CD4-positive, alpha-beta T cell treated with Interleukin-4 for 4 hours (primary cell): ENCODE data around the gene KLHDC7B.

Source experiments
- DNase-seq: peaks from one replicate; pipeline ENCODE4 v3.0.0-alpha.2; 2020

KLHDC7B gene

DNA sequence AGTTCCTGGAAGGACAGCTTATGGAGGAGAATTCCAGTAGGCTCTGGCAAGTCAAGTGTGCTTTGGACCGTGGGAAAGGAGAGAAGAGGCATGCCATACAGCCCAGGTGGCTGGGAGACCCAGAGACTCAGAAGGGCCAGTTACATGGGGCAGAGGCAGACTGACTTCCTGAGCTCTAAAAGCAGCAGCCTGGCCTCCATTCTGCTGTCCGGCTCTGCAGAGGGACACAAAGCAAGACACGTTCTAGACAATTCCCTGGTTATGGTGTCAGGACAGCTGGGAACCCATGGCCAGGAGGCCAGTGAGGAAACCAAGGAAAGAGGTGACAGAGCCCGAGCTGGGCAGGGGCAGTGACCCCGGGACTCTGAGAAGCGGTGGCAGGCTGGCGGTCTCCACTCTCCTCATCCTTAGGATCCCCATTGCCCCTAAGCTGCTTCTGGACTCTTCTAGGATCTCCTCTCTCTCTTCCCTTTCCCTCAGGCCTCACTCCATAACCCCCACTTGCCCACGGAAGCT is 29.8 kb downstream of the KLHDC7B start:
- no peak for DNase-seq

DNA sequence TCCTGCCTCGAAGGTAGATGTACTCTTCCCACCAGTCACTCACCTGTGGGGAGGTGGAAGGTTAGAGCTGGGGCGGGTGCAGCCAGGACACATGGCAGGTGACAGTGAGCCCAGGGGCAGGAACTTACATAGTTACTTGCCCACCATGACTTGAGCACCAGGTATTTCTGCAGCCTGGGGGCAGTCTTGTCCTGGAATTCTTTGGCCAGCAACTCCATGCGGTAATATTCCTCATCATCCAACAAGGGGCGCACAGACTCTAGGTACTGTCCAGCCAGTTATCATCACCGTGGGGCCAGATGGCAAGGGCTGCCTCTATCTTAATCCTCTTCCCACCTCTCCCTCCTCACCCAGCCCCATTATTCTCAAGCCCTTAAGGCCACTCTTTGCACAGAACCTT is 30.4 kb downstream of the KLHDC7B start:
- no peak for DNase-seq

DNA sequence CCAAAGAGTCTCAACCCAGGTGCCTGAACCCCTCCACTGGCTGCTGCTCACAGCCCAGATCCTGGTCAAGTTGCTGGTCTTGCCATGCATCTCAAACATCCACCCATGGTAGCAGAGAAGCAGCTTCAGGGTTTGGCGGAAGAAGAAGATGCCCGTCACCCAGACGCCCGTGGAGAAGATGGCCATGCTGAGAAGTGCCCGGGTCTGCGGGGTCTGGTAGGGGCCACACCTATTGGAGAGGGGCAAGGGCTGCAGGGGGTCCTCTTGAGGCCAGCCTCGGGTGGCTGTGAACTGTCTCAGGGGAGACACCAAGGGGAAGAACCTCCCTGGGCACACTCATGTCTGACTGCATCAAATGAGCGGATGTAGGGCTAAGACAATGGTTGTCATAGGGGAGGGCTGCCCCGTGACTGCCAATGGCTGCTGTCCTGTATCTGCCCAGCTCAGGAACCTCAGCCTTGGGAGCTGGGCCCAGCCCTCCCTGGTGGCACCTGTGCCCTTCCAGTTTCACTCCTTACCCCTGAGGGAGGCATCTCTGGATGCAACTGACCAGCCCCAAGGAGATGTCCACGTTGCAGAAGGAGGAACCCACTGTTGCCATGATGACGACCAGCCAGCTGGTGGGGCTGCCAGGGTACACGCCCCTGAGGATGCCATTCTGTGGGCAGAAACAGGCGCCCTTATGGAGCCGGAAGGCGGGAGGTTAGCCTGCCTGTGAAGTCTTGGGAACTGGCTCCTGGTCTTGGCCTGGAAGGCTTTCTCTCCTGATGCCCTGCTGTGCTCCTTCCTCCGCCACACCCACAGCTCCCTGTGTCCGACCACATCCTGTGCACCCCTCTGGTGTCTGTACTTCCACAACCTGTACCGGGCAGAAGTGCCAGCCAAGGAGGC is 31.4 kb downstream of the KLHDC7B start:
- DNase-seq = no peak

DNA sequence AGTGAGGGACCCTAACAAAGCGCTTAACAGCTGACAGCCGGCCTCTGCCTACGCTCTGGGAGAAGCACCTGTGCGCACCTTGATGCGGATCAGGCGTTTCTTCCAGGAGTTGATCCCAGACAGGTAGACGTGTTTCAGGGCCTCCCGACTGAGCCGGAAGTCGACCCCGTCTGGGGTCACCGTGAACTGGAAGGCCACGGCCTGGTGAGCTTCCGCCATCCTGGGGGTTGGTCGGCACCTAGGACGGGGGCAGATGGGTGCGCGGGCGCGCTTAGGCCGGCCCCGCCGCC is 31.9 kb downstream of the KLHDC7B start:
- no peak for DNase-seq

DNA sequence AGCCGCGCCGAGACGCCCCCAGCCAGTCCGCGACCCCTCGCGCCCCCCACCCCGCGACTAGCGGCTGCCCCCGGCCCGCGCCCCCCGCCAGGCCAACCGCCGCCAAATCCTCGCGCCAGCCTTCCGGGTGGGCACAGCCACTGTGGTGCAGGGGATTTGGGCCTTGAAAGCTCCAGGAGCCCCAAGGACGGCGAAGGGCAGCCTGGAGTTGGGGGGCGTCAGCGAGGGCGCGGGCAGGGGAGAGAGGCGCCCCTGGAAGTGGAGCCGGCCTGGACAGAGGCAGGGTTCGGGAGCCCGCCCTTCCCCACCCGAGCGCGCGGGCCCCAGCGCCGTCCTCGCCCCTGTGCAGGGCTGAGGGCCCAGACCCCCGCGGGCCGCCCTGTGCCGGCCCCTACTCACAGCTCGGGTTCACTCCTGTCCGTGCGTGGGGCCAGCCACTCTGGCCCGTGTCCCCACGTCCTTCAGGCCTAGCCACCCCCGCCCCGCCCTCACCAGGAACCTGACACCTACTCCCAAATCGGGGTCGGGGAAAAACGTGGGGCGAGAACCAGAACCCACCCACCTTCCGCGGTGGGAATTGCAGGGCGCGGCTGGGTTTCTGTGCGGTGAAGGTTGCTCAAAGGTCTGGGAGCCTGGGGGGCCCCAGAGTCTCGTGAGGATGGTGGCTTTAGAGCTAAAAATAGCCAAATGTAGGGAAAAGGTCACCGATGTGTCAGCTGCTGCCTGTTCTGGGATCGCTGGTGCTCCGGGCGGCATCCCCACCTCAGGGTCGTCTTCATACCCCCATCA is 32.5 kb downstream of the KLHDC7B start, which contains the start of gene CPT1B:
Gene CPT1B, minus strand, starts transcription at position 441 of the 789 bp plus-strand sequence. CDS start 512 bp downstream, outside the sequence.
- DNase-seq = no peak

DNA sequence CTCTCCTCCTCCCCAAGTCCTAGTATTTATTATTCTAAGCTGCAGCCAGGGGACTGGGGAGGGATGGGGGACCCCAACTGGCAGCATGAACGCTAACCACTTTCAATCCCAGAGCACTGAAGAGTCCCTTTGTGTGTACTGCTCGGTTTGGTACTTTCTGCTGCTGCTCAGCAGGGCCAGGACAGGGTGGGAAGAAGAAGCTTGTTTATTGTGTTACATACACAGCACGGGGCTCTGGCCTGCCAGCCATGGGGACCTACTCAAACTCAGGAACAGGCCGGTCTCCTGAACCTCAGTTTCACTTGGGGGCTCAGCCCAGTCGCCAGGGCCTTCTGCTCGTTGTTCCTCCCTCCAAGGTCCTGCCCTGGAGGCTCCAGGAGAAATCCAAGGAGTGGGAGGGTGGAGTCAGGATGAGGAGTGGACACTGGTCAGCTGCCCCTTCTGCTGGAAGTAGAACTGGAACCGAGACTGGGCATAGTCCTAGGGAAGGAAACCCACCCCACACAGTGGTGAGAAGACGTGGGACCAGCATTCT is 33.1 kb downstream of the KLHDC7B start:
- DNase-seq = no peak

DNA sequence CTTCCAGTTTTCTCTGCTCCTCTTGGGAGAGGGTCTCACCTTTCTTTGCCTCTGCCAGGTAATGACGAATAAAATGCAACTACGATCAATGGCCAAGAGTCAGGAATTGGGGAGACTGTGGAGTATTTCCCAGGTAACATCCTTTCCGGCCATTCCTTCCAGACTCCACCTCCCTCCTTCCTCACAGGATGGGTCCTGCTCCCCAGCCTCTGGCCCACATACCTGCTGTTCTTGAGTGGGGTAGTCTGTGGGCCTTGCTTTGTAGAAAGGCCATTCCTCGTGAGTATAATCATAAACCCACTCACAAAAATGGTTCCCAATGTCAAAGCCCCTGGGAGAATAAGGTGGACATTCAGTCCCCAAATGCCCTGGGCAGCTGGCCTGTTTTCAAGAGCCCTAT is 34.1 kb downstream of the KLHDC7B start:
- DNase-seq = no peak

DNA sequence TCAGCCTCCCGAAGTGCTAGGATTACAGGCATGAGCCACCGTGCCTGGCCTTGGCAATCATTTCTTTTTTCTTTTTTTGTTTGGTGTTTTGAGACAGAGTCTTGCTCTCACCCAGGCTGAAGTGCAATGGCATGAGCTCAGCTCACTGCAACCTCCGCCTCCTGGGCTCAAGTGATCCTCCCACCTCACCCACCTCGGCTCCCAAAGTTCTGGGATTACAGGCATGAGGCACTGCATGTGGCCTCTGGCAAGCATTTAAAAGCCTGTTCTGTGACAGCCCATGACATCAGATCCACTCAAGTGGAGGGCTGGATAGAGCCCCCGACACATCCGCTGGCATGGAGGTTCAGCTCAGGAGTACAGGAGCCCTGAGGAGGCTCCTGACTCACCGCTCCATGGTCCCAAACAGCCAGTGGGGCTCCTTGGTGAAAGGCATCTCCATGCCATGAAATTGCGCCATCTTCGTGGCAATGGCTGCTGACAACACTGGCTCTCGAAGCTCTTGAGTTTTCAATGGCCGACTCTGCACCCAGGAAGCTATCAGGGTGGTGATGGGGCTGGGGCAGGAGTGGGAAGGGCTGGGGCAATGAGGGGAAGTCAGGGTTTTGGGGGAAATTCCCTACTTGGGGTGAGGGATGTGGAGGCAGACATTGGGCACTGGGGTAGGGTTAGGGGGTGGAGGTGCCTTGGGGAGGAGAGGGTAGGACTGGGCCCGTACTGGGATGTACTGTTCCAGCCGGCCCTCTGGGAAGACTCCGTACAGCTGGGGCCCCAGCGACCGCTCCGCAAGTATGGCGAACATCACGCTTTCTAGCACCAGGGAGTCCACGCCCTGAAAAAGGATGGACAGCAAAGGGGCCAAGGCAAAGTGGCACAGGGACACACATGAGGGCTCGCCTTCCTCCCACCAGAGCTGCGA is 35.6 kb downstream of the KLHDC7B start:
- DNase-seq = no peak

DNA sequence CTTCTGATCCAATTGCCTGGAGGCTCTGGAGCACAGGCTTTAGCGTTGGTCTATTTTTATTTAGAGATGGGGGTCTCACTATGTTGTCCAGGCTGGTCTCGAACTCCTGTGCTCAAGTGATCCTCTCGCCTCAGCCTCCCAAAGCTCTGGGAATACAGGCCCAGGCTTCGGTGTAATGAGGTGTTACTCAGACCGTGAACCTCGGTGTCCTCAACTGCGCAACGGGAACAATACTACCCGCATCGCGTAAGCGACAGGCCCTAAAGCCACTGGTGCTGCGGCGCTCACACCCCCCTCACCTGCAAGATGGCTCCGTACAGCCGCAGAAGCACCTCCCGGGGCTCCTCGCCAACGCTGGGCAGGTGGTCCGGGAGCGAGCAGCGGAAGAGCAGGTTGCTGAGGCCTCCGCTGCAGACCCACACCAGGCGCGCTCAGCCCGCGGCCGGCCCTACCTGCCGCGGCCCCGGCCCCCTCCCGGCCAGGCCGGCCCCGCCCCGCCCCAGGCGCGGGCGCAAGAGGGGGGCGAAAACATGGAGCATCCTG is 36.3 kb downstream of the KLHDC7B start:
- peak; percentile 29 for DNase-seq

DNA sequence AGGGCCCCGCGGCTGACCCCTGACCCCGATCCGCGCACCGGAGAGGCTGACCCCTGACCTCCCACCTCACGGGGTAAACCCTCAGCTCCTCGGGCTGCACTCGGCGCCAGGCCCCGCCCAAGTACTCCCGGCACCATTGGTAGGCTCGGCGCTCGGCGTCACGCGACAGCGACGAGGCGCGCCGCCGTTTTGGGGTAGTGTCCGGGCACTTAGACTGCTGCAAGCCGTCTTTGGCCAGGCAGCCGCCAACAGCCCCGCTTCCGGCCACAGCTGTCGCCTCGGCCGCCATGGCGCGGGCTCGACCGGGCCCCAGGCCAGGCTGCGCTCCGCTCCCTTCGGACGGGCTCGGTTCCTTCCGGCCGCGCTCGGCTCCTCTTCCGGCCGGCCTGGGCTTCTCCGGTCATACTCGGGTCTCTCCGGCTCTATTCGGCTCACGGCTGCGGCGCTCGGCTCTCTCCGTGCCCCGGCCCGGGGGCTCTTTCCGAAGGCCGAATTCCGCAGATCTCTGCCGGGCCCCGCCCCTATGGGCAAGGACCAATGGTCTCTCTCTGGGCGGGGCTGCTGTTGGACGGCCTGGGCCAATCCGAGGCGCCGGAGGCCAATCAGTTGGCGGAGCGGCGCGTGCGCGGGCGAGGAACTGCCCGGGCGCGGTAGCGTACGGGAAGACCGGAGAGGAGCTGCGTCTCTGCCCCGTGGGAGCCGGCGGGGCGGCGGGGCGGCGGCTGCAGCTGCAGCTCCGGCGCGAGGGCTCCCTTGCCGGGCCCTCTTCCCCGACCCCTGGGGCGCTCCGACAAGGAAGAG is 37.0 kb downstream of the KLHDC7B start, which contains the start of gene CHKB:
Gene CHKB, minus strand, starts transcription at position 357 of the 801 bp plus-strand sequence. Its CDS starts 68 bp downstream, at position 289.
- DNase-seq = peak; percentile 97

DNA sequence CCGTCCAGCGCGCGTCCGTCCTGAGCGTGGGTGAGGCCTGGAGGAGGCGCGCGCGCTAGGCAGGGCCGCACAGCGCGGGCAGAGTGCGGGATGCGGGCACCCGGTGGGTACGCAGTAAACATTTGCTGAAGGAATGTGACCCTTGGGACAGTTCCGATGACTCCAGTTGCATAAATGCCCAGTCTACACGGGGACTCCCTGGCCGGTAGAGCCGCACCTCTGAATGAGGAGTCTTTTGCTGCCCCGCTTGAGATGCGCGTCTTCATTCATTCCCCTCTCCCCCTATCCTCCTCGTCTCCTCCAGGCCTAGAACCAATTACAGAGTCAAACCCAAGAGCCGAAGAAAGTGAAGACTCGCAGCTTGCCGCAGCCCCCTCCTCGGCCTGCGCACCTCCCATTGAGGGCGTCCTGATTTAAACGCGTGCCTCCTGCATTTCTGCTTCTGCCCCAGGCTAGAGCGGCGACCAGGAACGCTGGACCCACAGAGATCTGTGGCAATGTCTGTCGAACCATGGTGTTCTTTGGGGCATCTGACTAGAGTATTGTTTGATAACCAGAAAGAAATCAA is 37.7 kb downstream of the KLHDC7B start:
- DNase-seq = no peak

DNA sequence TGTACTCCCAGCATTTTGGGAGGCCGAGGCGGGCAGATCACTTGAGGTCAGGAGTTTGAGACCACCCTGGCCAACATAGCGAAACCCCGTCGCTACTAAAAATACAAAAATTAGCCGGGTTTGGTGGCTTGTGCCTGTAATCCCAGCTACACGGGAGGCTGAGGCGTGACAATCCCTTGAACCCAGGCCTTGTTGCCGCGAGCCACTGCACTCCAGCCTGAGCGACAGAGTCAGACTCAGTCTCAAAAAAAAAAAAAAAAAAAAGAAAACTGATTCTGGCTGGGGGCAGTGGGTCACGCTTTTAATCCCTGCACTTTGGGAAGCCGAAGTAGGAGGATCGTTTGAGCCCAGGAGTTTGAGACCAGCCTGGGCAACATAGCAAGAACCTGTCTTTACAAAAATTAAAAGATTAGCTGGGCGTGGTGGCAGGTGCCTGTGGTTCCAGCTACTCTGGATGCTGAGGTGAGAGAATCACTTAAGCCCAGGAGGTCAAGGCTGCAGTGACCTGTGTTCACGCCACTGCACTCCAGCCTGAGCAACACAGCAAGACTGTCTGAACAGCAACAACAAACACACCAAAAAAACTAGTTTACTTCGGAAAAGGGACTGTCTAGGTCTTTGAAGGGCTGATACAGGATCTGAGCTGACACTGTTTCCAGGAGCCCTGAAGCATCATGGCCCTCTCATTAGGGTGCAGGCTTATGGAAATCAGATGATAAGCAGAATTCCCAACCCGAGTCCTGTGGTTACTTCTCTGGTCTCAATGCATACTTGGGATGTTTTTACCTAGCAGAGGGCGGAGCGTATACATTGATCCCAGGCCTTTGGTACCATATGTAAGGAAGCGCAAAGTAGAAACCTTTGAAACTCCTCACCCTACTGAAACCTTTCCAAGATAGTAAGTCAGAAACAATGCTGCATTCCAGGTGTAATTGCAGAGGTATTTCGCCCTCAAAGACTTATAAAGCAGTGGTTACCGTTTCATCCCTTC is 38.7 kb downstream of the KLHDC7B start:
- DNase-seq = no peak

DNA sequence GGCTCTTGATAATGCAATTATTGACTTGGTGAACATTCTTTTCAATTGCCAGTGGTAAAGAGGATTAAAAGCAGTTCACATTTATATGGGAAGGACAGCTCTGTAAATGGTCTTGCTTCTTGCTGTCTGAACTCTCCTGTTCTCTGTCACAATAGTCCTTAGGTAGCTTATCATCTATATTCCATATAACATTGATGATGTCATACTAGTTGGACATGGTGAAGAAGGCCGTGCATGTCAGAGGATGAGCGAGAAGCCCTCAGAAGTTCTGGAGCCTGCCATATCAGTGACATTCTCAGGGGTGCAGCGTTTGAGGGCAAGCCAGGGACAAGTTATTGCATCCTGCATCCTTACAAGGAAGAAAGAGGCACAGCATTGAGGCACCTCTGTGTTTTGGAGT is 39.5 kb downstream of the KLHDC7B start:
- no peak for DNase-seq

DNA sequence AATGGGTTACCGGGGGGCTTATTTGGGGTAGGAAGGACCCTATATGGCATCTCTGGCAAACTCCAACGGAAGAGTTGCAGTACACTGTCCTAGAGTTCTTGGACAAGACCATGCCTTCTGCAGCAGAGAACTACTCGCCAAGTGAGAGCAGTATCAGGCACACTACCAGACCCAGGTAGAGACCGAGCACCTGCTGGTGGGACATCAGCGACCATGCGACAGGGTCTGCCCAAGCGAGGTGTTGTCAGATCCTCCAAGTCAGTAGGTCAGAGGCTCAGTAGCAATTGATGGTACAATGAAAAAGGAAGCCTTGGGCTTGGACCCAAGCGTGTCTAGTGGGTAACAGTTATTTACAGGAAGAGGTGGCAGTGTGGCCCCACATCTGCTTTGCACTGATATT is 40.1 kb downstream of the KLHDC7B start:
- DNase-seq = no peak

DNA sequence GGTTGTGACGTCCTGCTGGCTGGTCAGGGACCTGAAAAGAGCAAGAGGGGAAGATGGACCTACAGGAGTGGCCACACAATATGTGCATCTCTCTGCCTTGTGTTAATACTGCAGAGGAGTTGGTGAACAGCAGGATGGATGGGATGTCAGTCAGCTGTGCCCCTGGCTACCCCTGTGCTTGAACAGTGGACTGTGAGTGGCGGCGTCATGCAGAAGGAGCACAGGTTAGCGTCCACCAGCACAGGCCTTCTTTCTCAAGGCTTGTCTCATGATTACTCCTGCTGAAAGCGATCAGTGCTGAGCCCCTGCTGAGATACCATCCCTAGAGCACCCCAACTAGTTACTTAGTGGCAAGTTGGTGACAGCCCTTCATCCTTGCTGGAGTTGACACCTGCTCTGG is 40.7 kb downstream of the KLHDC7B start:
- no peak for DNase-seq

DNA sequence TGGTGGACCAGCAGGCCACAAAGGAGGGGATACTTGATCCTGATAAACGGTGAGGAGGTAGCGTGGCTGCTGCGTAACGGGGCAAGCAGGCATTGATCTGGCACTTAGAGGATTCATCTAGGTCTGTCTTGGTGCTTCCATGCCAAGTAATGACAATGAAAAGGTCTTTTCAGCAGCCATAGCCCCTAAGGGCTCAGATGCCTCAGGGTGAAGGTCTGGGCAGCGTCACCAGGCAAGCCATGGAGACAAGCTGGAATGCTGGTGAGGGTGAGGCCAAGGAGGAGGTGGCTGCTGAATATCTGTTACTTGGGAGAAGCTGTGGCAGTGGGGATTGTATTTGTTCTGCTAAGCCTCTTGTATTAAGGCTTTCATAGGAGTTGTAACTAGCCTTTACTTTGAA is 41.7 kb downstream of the KLHDC7B start:
- DNase-seq = no peak

DNA sequence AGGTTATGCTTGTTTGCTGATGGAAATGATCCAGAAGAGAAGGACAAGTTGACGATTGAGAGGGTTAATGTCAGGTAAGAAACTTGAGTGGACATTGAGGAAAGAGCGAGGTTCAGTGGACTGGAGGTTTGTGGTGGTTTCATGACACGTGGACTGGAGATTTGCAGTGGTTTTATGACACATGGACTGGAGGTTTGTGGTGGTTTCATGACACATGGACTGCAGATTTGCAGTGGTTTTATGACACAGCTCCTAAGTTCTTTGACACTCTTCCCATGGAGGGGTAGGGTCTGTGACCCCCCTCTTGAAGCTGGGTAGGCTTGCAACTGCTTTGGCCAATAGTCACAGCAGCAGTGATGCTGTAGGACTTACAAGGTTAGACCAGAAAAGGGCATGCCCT is 49.5 kb downstream of the KLHDC7B start:
- no peak for DNase-seq

DNA sequence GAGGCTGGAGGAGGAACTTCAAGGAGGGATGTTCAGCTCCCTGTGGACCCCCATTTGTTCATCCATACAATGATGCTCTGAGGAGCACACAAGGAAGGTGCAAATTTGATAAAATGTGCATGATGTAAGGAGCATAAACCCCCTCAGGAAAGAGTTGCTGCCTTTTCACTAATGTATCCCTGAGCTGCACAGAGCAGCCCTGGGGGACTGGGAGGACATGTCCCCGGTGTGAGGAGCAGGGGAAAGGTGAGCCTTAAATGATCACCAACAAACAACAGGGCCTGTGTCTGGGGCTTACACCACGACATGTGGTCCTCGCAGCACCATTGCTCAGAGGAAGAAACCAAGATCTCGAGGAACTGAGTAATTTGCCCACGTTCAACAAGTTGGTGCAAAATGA is 51.4 kb downstream of the KLHDC7B start:
- DNase-seq = no peak

DNA sequence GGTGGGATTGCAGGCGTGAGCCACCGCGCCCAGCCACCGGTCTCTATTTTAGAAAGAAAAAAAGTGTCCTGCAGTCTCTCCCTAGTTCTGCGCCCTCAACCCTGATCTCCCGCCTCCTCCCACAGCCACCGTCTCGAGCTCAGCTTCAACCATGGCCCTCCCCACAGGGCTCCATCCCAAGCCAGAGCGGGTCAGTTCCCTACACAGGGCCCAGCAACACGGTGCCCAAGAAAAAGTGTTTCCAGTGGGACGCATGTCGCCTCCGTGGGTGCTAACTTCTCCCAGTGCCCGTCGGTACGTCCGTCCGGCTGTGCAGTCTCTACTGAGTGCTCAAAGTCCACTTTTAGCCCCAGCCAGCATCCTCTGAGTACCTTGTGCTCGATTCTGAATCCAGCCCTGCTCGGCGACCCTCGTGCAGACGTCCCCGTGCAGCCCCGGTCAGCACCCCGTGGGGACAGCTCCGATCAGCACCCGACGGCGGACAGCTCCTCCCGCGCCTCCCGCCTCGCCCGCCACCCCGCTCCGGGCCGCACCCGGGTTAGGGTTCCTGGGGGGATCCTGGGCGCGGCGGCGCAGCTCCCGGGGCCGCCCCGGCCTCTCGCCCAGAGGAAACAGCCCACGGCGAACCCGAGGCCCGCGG is 54.2 kb downstream of the KLHDC7B start:
- peak; percentile 38 for DNase-seq
